HepG2 (cell line): ENCODE measurements around the gene NLRP5.

Source experiments
- CBFB ChIP-seq: sonication (generic); formaldehyde crosslinking; IDR thresholded peaks from 2 replicates; pipeline ENCODE4 v1.4.0; 2020; ENCODE audit warnings: missing genetic modification reagents
- CCAR2 ChIP-seq: fragments of 200-400 bp; formaldehyde crosslinking; optimal IDR thresholded peaks from 2 replicates; pipeline ENCODE3; 2018; ENCODE audit warnings: low read depth, mild to moderate bottlenecking, low read length, moderate library complexity
- CTCF ChIP-seq: sonication (generic); formaldehyde crosslinking; IDR thresholded peaks from 2 replicates; pipeline ENCODE4 v1.5.0; 2020; ENCODE audit warnings: mild to moderate bottlenecking, missing genetic modification reagents, moderate library complexity
- MED1 ChIP-seq: sonication (generic); formaldehyde crosslinking; IDR thresholded peaks from 2 replicates; pipeline ENCODE4 v1.4.0; 2020; ENCODE audit warnings: missing genetic modification reagents
- MYC ChIP-seq: sonication (generic); formaldehyde crosslinking; IDR thresholded peaks from 2 replicates; pipeline ENCODE4 v1.9.0; 2021; ENCODE audit warnings: missing genetic modification reagents, borderline replicate concordance
- POLR2A ChIP-seq, 2 experiments: IDR thresholded peaks; 2 replicates each; pipeline ENCODE4 v1.6.1; 2011; ENCODE audit warnings: low read depth in 2 of 2, low read length in 2 of 2, mild to moderate bottlenecking in 1 of 2, moderate library complexity in 1 of 2; ENCODE audit not compliant: insufficient read depth in 1 of 2
- POLR2AphosphoS5 ChIP-seq: IDR thresholded peaks from 2 replicates; pipeline ENCODE4 v1.6.1; 2012; ENCODE audit warnings: low read depth, low read length
- TEAD2 ChIP-seq: sonication (generic); formaldehyde crosslinking; IDR thresholded peaks from 2 replicates; pipeline ENCODE4 v1.9.0; 2021; ENCODE audit warnings: missing genetic modification reagents
- ZNF253 ChIP-seq: sonication (generic); formaldehyde crosslinking; IDR thresholded peaks from 2 replicates; pipeline ENCODE4 v1.8.0; 2022; ENCODE audit warnings: mild to moderate bottlenecking, missing genetic modification reagents, borderline replicate concordance

DNA sequence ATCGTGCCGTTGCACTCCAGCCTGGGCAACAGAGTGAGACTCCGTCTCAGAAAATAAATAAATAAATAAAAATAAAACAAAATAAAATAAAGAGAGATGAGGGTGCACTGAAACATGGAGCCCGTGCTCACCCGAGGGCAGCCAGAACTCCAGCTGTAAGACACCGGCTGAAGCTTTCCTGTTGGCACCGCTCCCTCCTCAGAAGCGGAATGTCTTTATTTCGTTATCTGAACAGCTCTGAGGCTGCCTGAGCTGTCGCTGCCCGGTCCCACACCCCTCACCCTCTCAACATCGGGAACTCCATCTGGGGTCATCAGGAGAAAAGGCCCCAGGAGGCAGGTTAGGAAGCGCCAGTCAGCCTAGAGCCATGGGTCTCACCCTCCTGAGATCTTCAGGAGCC lies 110.1 kb downstream of the NLRP5 start:
- TF ChIP-seq CTCF (CRISPR knock-in tag) (no peak), MED1 (CRISPR knock-in tag) (no peak), TEAD2 (CRISPR knock-in tag) (no peak), MYC (CRISPR knock-in tag) (no peak), CCAR2 (no peak), ZNF253 (no peak), CBFB (CRISPR knock-in tag) (no peak), POLR2A (IDR thresholded peaks at IDR 0.05; ENCODE audit: insufficient read depth in 1 of 2, low read depth in 2 of 2, low read length in 2 of 2) (no peak), POLR2AphosphoS5 (no peak)
